Fibroblast of villous mesenchyme (primary cell): ENCODE data around the gene POC1B. TPM values are rescaled to one million over a fixed set of nuclear protein-coding genes. Genes with fewer than 3 reads are reported as not detected.

ENCODE experiments used
- DNase-seq: peaks from one replicate; pipeline ENCODE4 v3.0.0-alpha.2; 2010; ENCODE audit warnings: low read depth
- H3K4me3 ChIP-seq: 2 replicates; pipeline ENCODE4 v1.5.1; 2011; ENCODE audit warnings: low read depth, mild to moderate bottlenecking, low read length
- total RNA-seq: library from RNA; depleted of rRNA; stranded (reverse); fragments of >200 nt; gene quantifications from 2 replicates; pipeline ENCODE4 v1.2.3, GENCODE V29; 2012
- TF ChIP-seq, protein P1 (sequence below): IDR thresholded peaks from 2 replicates; pipeline ENCODE4 v1.5.1; 2012; ENCODE audit warnings: low read depth, mild to moderate bottlenecking, low read length; ENCODE audit not compliant: insufficient read depth

POC1B gene
- total RNA-seq, 1 donor, result 35.0 TPM

DNA sequence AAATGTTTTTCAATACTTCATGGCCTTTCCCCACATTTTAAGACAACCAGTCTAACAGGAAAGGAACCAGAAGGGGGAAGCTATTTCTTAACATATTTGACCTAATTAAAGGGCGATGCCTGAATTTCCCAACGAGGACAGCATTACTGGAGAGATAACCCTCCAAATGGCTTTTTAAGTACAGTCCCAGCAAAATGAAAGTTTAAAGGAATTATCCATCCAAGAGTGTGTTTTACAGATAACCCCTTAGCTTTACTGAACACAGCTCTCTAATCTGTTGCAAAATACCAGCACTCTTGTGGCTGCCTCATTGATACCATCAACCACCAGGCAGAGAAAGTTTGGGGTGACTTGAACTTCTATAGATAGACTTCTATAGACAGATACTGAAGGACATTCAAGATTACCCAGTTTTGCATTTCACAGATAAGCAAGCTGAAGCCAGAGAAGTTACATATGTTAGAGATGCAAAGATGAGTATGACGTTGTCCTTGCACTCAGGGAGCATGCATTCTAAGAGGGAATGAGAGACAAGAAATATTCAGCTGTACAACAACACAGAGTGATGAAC is 132.2 kb downstream of the POC1B start:
- DNase-seq, result peak; percentile 91
- TF ChIP-seq, protein P1, sequence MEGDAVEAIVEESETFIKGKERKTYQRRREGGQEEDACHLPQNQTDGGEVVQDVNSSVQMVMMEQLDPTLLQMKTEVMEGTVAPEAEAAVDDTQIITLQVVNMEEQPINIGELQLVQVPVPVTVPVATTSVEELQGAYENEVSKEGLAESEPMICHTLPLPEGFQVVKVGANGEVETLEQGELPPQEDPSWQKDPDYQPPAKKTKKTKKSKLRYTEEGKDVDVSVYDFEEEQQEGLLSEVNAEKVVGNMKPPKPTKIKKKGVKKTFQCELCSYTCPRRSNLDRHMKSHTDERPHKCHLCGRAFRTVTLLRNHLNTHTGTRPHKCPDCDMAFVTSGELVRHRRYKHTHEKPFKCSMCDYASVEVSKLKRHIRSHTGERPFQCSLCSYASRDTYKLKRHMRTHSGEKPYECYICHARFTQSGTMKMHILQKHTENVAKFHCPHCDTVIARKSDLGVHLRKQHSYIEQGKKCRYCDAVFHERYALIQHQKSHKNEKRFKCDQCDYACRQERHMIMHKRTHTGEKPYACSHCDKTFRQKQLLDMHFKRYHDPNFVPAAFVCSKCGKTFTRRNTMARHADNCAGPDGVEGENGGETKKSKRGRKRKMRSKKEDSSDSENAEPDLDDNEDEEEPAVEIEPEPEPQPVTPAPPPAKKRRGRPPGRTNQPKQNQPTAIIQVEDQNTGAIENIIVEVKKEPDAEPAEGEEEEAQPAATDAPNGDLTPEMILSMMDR, result no peak
- H3K4me3 ChIP-seq, result no peak overlapping the region

- no peak for DNase-seq
- H3K4me3 ChIP-seq, result no peak overlapping the region
- TF ChIP-seq, protein P1, result no peak
These were observed 133.5 kb downstream of the POC1B start for GRCh38 chr12:89392391-89392790.

- DNase-seq, result no peak
- H3K4me3 ChIP-seq, result no peak overlapping the region
- TF ChIP-seq, protein P1, result no peak
These were observed 134.0 kb downstream of the POC1B start for GRCh38 chr12:89391726-89392336.

DNA sequence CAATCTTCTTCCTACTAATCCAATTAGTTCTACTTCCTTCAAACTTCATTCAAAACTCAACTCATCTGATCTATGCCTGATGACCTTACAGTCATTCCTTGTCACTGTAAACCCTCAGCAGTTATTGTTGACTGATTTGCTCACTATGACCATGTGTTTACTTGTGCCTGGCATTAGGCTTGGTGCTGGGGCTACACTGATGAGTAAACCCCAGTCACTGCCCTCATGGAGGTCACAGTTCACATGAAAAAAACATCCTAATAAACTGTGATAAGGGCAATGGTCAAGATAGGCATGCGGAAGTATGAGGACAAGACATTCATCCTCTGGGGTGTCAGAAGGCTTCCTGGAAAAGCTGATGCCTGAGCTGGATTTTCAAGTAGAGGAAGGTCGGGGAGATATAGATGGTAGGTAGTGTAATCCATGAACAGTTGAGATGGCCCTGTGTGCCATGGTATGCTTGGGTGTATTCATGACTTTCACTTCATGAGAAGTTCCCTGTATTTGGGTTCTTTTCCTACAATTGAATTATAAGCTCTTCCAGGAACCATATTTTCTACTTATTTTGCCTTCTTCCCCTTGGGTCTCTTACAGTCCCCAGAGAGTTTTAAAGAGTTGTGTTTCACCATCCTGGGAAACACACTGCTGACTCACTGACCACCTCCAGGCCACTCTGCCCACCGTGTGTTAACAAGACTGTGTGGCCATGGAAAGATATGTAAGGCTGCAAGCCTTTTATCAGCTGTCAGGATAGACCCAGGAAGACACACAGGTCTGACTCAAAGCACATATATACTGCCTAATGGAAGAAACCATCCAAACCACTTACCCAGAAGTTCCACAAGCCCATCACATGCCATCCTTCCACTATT is 134.8 kb downstream of the POC1B start:
- TF ChIP-seq, protein P1, result no peak
- peak; percentile 88 for DNase-seq
- no peak overlapping the region for H3K4me3 ChIP-seq

- TF ChIP-seq, protein P1, result no peak
- peak; percentile 85 for DNase-seq
- H3K4me3 ChIP-seq, result no peak overlapping the region
These were observed 135.8 kb downstream of the POC1B start for GRCh38 chr12:89389755-89390661.

- TF ChIP-seq, protein P1, result no peak
- DNase-seq, result no peak
These were observed 139.7 kb downstream of the POC1B start for GRCh38 chr12:89386138-89386537.

More at GRCh38 chr12:89386138-89386537, 139.7 kb downstream of the POC1B start:
- H3K4me3 ChIP-seq, result no peak overlapping the region
